Prostate gland (tissue), 2 donors: Measurements from ENCODE around the gene ARFGEF2.

Source experiments
- POLR2AphosphoS5 ChIP-seq: sonication (generic); formaldehyde crosslinking; IDR thresholded peaks from one replicate; pipeline ENCODE4 v1.6.1; 2017; ENCODE audit warnings: antibody characterized with exemption
- TF ChIP-seq, protein P1 (sequence below), 4 experiments: fragments of 200-600 bp in 2 of 4; fragments of 450-650 bp in 2 of 4; sonication (generic) in 2 of 4; IDR thresholded peaks; 1 replicate in 3 of 4; 2 replicates in 1 of 4; pipeline ENCODE4 v1.5.1; 2016 to 2019; ENCODE audit warnings: antibody characterized with exemption in 4 of 4, mild to moderate bottlenecking in 2 of 4, moderate library complexity in 2 of 4

DNA sequence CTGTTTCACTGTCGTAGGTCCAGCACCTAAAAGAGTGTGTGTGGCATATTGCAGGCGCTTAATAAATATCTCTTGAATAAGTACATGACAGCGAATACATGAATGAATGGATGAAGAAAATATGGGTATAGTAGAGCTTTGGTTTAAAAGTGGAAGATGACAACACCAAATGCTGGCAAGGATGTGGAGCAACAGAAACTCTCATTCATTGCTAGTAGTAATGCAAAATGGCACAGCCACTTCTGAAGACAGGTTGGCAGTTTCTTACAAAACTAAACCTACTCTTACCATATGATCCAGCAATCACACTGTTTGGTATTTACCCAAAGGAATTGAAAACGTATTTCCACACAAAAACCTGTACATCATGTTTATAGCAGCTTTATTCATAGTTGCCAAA, 36.3 kb upstream of the ARFGEF2 start:
- TF ChIP-seq, protein P1, sequence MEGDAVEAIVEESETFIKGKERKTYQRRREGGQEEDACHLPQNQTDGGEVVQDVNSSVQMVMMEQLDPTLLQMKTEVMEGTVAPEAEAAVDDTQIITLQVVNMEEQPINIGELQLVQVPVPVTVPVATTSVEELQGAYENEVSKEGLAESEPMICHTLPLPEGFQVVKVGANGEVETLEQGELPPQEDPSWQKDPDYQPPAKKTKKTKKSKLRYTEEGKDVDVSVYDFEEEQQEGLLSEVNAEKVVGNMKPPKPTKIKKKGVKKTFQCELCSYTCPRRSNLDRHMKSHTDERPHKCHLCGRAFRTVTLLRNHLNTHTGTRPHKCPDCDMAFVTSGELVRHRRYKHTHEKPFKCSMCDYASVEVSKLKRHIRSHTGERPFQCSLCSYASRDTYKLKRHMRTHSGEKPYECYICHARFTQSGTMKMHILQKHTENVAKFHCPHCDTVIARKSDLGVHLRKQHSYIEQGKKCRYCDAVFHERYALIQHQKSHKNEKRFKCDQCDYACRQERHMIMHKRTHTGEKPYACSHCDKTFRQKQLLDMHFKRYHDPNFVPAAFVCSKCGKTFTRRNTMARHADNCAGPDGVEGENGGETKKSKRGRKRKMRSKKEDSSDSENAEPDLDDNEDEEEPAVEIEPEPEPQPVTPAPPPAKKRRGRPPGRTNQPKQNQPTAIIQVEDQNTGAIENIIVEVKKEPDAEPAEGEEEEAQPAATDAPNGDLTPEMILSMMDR (IDR thresholded peaks at IDR 0.05): no peak
- TF ChIP-seq POLR2AphosphoS5: no peak
